Ascending aorta (tissue), 2 donors: ENCODE measurements around the gene AKAP6. TPM values are rescaled to one million over a fixed set of nuclear protein-coding genes. Genes with fewer than 3 reads are reported as not detected.

Source experiments
- DNase-seq, 2 donors: peaks; one replicate each; pipeline ENCODE4 v3.0.0-alpha.2; 2019; ENCODE audit warnings: low spot score in 2 of 2
- H3K27ac ChIP-seq, 2 donors: fragments of 200-600 bp; sonication (generic); one replicate each; pipeline ENCODE4 v1.5.1; 2016 to 2017; ENCODE audit warnings: mild to moderate bottlenecking in 1 of 2
- H3K27me3 ChIP-seq: fragments of 200-600 bp; sonication (generic); one replicate; pipeline ENCODE4 v1.5.1; 2017
- H3K36me3 ChIP-seq, 2 donors: fragments of 200-600 bp; sonication (generic); one replicate each; pipeline ENCODE4 v1.5.1; 2016
- H3K4me1 ChIP-seq, 2 donors: fragments of 200-600 bp; sonication (generic); one replicate each; pipeline ENCODE4 v1.5.1; 2016 to 2017; ENCODE audit warnings: mild to moderate bottlenecking in 1 of 2
- H3K4me3 ChIP-seq, 2 donors: fragments of 200-600 bp; sonication (generic); one replicate each; pipeline ENCODE4 v1.5.1; 2016 to 2017; ENCODE audit warnings: mild to moderate bottlenecking in 1 of 2
- H3K9me3 ChIP-seq, 2 donors: fragments of 200-600 bp; sonication (generic); one replicate each; pipeline ENCODE4 v1.5.1; 2016
- intact Hi-C: fragments of 100-400 bp; cut with DNase I; formaldehyde crosslinking; loops from one replicate; pipeline ENCODE4 v1.15.1; 2023
- total RNA-seq: library from RNA; depleted of rRNA; stranded (reverse); fragments of >200 nt; gene quantifications from one replicate; pipeline ENCODE4 v1.1.0, GENCODE V29; 2016
- TF ChIP-seq, protein P1 (sequence below), 3 experiments: fragments of 200-600 bp in 2 of 3; fragments of 450-650 bp in 1 of 3; sonication (generic) in 2 of 3; IDR thresholded peaks; one replicate each; pipeline ENCODE4 v1.5.1; 2016 to 2019; ENCODE audit warnings: antibody characterized with exemption in 3 of 3, mild to moderate bottlenecking in 1 of 3, moderate library complexity in 1 of 3

Gene AKAP6
- total RNA-seq, 1 donor from 2014 or later: 21.1 TPM

DNA sequence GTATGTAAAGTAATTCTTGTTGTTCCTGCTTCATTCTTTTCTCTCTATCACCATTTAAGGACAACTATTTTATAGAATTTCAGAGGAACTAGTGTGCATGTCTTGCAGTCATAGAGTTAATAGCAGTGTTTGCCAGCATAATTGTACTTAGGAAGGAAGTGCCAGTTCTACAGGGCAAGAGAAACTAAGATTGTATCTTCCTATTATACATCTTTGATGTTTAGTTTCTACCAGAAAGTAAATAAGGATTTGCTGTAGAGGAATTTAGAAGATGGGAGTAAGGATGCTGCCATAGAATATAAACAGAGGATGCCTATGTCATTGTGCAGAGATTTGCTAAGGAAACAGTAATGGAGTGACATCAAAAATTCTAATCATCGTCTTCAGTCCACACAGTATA lies 338.7 kb downstream of the AKAP6 start:
- no peak overlapping the region for H3K27ac ChIP-seq
- intact Hi-C loops: no loop called here

DNA sequence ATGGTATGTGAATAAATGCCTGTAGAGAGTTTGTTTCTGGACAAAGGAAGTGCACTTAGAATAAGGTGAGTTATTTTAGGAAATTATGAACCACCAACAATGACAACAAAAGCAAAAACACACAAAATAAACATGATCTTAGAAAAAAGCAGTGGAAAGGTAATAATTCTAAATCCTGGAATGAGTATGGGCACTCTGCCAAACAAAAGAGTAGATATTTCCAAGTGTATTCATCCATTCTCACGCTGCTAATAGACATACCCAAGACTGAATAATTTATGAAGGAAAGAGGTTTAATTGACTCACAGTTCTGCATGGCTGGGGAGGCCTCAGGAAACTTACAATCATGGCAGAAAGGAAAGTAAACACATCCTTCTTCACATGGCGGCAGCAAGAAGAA lies 340.3 kb downstream of the AKAP6 start:
- Histone ChIP-seq H3K9me3 (peaks cover 0 to 6% of the 10 kb centered on the region in 2 donors), H3K4me1 (peaks cover 0 to 3% of the 10 kb centered on the region in 2 donors), H3K36me3 (no peaks in the 10 kb centered on the region), H3K27ac (peak overlapping the region; percentile 16 to 42), H3K4me3 (no peak overlapping the region), H3K27me3 (no peaks in the 10 kb centered on the region)
- DNase-seq: no peak
- intact Hi-C loops: no loop called here
- TF ChIP-seq, protein P1, sequence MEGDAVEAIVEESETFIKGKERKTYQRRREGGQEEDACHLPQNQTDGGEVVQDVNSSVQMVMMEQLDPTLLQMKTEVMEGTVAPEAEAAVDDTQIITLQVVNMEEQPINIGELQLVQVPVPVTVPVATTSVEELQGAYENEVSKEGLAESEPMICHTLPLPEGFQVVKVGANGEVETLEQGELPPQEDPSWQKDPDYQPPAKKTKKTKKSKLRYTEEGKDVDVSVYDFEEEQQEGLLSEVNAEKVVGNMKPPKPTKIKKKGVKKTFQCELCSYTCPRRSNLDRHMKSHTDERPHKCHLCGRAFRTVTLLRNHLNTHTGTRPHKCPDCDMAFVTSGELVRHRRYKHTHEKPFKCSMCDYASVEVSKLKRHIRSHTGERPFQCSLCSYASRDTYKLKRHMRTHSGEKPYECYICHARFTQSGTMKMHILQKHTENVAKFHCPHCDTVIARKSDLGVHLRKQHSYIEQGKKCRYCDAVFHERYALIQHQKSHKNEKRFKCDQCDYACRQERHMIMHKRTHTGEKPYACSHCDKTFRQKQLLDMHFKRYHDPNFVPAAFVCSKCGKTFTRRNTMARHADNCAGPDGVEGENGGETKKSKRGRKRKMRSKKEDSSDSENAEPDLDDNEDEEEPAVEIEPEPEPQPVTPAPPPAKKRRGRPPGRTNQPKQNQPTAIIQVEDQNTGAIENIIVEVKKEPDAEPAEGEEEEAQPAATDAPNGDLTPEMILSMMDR (IDR thresholded peaks at IDR 0.05): no peak

More for the DNA sequence above, 338.7 kb downstream of the AKAP6 start:
- no peaks in the 10 kb centered on the region for H3K36me3 ChIP-seq
- H3K4me3 ChIP-seq: no peak overlapping the region
- DNase-seq: no peak
- TF ChIP-seq, protein P1 (IDR thresholded peaks at IDR 0.05): no peak
- peaks cover 0 to 6% of the 10 kb centered on the region in 2 donors for H3K9me3 ChIP-seq
- H3K4me1 ChIP-seq: peaks cover 0 to 3% of the 10 kb centered on the region in 2 donors
- H3K27me3 ChIP-seq: no peaks in the 10 kb centered on the region

DNA sequence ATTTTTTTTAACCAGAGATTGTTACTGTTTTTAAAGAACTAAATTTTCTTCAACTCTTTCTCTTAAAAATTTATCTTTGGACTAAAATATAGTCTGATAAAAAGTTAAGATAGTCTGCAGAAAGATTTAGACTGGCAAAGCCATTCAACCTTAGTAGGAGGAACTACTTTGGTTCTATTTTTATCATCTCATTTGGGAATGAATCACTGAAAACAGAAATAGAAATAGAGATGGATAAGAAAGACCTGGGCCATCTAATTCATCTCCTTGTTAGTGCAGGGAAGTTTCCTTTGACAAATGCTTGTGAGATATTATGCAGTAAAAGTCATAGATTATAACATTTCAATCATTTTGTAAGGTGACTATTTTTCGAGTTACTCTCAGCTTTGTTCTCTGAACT lies 346.3 kb downstream of the AKAP6 start:
- TF ChIP-seq, protein P1 (IDR thresholded peaks at IDR 0.05): no peak
- no peaks in the 10 kb centered on the region for H3K27me3 ChIP-seq
- intact Hi-C loops: no loop called here

DNA sequence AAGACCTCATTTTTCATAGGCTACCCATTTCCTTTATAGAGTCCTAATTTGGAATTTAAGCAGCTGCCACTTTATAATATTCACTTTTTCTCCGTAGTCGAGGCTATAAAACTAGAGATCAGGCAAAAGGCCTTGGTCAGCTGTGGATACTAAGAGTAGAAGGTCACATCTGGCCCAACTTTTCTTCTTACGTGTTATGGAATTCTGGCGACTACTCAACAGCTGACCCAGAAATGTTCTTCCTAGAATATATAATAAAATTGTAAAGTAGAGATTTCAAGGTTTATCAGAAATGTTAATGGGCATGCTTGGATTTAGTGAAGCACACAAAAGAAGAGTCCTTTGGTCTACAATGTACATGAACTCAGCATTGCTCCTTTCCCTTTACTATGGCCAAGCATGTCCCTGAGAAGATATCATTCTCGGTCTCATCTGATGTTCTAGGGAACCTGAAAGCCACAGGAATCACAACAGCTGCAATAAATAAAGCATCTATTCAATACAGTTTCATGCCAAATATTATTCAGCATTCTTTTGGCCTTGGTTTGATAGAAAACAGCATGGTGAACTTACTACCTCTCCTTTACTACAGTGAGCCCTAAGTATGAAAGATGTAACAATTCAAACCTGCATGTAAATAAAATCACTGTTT lies 348.2 kb downstream of the AKAP6 start:
- Histone ChIP-seq H3K27ac (peak overlapping the region; percentile 22 to 76), H3K4me3 (no peak overlapping the region), H3K4me1 (peaks cover 0 to 19% of the 10 kb centered on the region in 2 donors), H3K36me3 (no peaks in the 10 kb centered on the region), H3K9me3 (peaks cover 0 to 2% of the 10 kb centered on the region in 2 donors), H3K27me3 (no peaks in the 10 kb centered on the region)
- TF ChIP-seq, protein P1 (IDR thresholded peaks at IDR 0.05): no peak
- intact Hi-C loops: no loop called here
- no peak for DNase-seq

More for the DNA sequence above, 346.3 kb downstream of the AKAP6 start:
- Histone ChIP-seq H3K27ac (peak overlapping the region; percentile 70 to 76), H3K9me3 (peaks cover 0 to 6% of the 10 kb centered on the region in 2 donors), H3K4me3 (no peak overlapping the region), H3K4me1 (peaks cover 0 to 19% of the 10 kb centered on the region in 2 donors), H3K36me3 (no peaks in the 10 kb centered on the region)
- no peak for DNase-seq

GRCh38 chr14:32678088-32678487 lies 349.0 kb downstream of the AKAP6 start:
- Histone ChIP-seq H3K36me3 (no peaks in the 10 kb centered on the region), H3K9me3 (no peaks in the 10 kb centered on the region), H3K27me3 (no peaks in the 10 kb centered on the region), H3K4me3 (no peak overlapping the region), H3K4me1 (peaks cover 0 to 19% of the 10 kb centered on the region in 2 donors), H3K27ac (no peak overlapping the region)
- intact Hi-C loops: no loop called here
- DNase-seq: no peak
- TF ChIP-seq, protein P1 (IDR thresholded peaks at IDR 0.05): no peak
